ENCODE data around the gene MAX. TPM values are rescaled to one million over a fixed set of nuclear protein-coding genes. Genes with fewer than 3 reads are reported as not detected.

MAX gene
- total RNA-seq, 4 donors from 2014 or later, result 27.5 to 50.0 (median 37.2) TPM

- Histone ChIP-seq H3K4me3 (no peak overlapping the region), H3K36me3 (peaks cover 0 to 46% of the 10 kb centered on the region in 2 donors), H3K27ac (peak overlapping the region in 1 of 4 donors; percentile 78), H3K27me3 (no peaks in the 10 kb centered on the region), H3K9me3 (no peaks in the 10 kb centered on the region), H3K4me1 (peaks cover 38 to 67% of the 10 kb centered on the region in 2 donors)
- no peak for TF ChIP-seq POLR2A (IDR thresholded peaks at IDR 0.05)
- TF ChIP-seq CTCF (IDR thresholded peaks at IDR 0.05 in 4 of 5, conservative IDR thresholded peaks at IDR 0.05 in 1 of 5), result no peak
- intact Hi-C loops (cut with DNase I; ENCODE audit: low total_unique reads), result no loop called here
- in situ Hi-C loops (cut with MboI; ENCODE audit: low sequenced_read_pairs in 4 of 4), result no loop called here
- DNase-seq, result no peak
- ATAC-seq, result no peak
These were observed 25.0 kb downstream of the MAX start for GRCh38 chr14:65077318-65077717.

GRCh38 chr14:65075628-65076325 lies 26.5 kb downstream of the MAX start:
- H3K36me3 ChIP-seq, result peaks cover 0 to 45% of the 10 kb centered on the region in 2 donors
- DNase-seq (peak; percentile 45 to 47), ATAC-seq (peak in 1 of 2 donors; percentile 31)
- peaks cover 43 to 63% of the 10 kb centered on the region in 2 donors for H3K4me1 ChIP-seq
- no peaks in the 10 kb centered on the region for H3K27me3 ChIP-seq
- no peak overlapping the region for H3K4me3 ChIP-seq
- TF ChIP-seq POLR2A (IDR thresholded peaks at IDR 0.05), result peak in 1 of 2 donors; percentile 9
- no peak for TF ChIP-seq CTCF (IDR thresholded peaks at IDR 0.05 in 4 of 5, conservative IDR thresholded peaks at IDR 0.05 in 1 of 5)
- peak overlapping the region; percentile 38 to 78 (median 64) for H3K27ac ChIP-seq
- in situ Hi-C loops (cut with MboI; ENCODE audit: low sequenced_read_pairs in 4 of 4), result no loop called here
- intact Hi-C loops (cut with DNase I; ENCODE audit: low total_unique reads), result no loop called here
- H3K9me3 ChIP-seq, result no peaks in the 10 kb centered on the region

GRCh38 chr14:65074449-65075150 lies 27.7 kb downstream of the MAX start:
- H3K9me3 ChIP-seq, result no peaks in the 10 kb centered on the region
- peaks cover 51 to 61% of the 10 kb centered on the region in 2 donors for H3K4me1 ChIP-seq
- ATAC-seq (peak in 1 of 2 donors; percentile 66), DNase-seq (peak in 1 of 2 donors; percentile 73)
- in situ Hi-C loops (cut with MboI; ENCODE audit: low sequenced_read_pairs in 4 of 4), result no loop called here
- H3K4me3 ChIP-seq, result peak overlapping the region in 1 of 4 donors; percentile 0
- peak overlapping the region; percentile 52 to 78 (median 72) for H3K27ac ChIP-seq
- no peaks in the 10 kb centered on the region for H3K27me3 ChIP-seq
- intact Hi-C loops (cut with DNase I; ENCODE audit: low total_unique reads), result no loop called here
- H3K36me3 ChIP-seq, result peaks cover 0 to 43% of the 10 kb centered on the region in 2 donors
- TF ChIP-seq CTCF (IDR thresholded peaks at IDR 0.05 in 4 of 5, conservative IDR thresholded peaks at IDR 0.05 in 1 of 5) (no peak), POLR2A (IDR thresholded peaks at IDR 0.05) (no peak)

GRCh38 chr14:65073605-65074201 lies 28.6 kb downstream of the MAX start:
- peak overlapping the region in 1 of 4 donors; percentile 0 for H3K4me3 ChIP-seq
- no peaks in the 10 kb centered on the region for H3K9me3 ChIP-seq
- DNase-seq, result peak in 1 of 2 donors; percentile 64
- ATAC-seq, result peak; percentile 31 to 60
- H3K27ac ChIP-seq, result peak overlapping the region; percentile 52 to 78 (median 72)
- in situ Hi-C loops (cut with MboI; ENCODE audit: low sequenced_read_pairs in 4 of 4), result no loop called here
- no peaks in the 10 kb centered on the region for H3K27me3 ChIP-seq
- no peak for TF ChIP-seq POLR2A (IDR thresholded peaks at IDR 0.05)
- intact Hi-C loops (cut with DNase I; ENCODE audit: low total_unique reads), result no loop called here
- peaks cover 0 to 42% of the 10 kb centered on the region in 2 donors for H3K36me3 ChIP-seq
- H3K4me1 ChIP-seq, result peaks cover 52 to 54% of the 10 kb centered on the region in 2 donors

- Histone ChIP-seq H3K4me1 (peaks cover 50 to 54% of the 10 kb centered on the region in 2 donors), H3K27ac (peak overlapping the region; percentile 52 to 78 (median 72)), H3K4me3 (no peak overlapping the region), H3K9me3 (no peaks in the 10 kb centered on the region), H3K36me3 (peaks cover 0 to 36% of the 10 kb centered on the region in 2 donors), H3K27me3 (no peaks in the 10 kb centered on the region)
- no peak for DNase-seq
- ATAC-seq, result no peak
- intact Hi-C loops (cut with DNase I; ENCODE audit: low total_unique reads) (no loop called here), in situ Hi-C loops (cut with MboI; ENCODE audit: low sequenced_read_pairs in 4 of 4) (no loop called here)
- TF ChIP-seq CTCF (IDR thresholded peaks at IDR 0.05 in 4 of 5, conservative IDR thresholded peaks at IDR 0.05 in 1 of 5), result no peak
- no peak for TF ChIP-seq POLR2A (IDR thresholded peaks at IDR 0.05)
These were observed 29.4 kb downstream of the MAX start for GRCh38 chr14:65072937-65073336.

Measured in gastrocnemius medialis (tissue), 4 donors.